Activated T-cell treated with anti-CD3 and anti-CD28 coated beads, Interleukin-2, amount 50 U/mL, for 72 hours (primary cell): ENCODE data around the gene SNRNP48. TPM values are rescaled to one million over a fixed set of nuclear protein-coding genes. Genes with fewer than 3 reads are reported as not detected.

Experiments used
- ATAC-seq, 2 donors: fragments of 150-1000 bp; cut with Tn5 transposase; replicated peaks in 1 of 2; 2 replicates each; pipeline ENCODE4 v1.10.0; 2021; ENCODE audit warnings: moderate library complexity in 2 of 2, mild to moderate bottlenecking in 1 of 2
- DNase-seq, 2 donors: peaks; one replicate each; pipeline ENCODE4 v3.0.0; 2021 to 2022; ENCODE audit warnings: mixed read lengths in 1 of 2
- H3K27ac Mint-ChIP-seq: one replicate; pipeline ENCODE4 v1.8.0; 2022; ENCODE audit warnings: mild to moderate bottlenecking, moderate library complexity, mixed read lengths
- H3K27me3 Mint-ChIP-seq: one replicate; pipeline ENCODE4 v1.8.0; 2022; ENCODE audit warnings: low read depth, mixed read lengths
- H3K36me3 Mint-ChIP-seq, 2 donors: one replicate each; pipeline ENCODE4 v1.8.0; 2022; ENCODE audit warnings: mixed read lengths in 2 of 2, mild to moderate bottlenecking in 1 of 2; ENCODE audit not compliant: insufficient read depth in 2 of 2
- H3K4me1 Mint-ChIP-seq: one replicate; pipeline ENCODE4 v1.8.0; 2022; ENCODE audit warnings: low read depth, mixed read lengths
- H3K4me3 Mint-ChIP-seq, 2 donors: one replicate each; pipeline ENCODE4 v1.8.0; 2022; ENCODE audit warnings: mild to moderate bottlenecking in 2 of 2, mixed read lengths in 2 of 2, moderate library complexity in 2 of 2
- H3K9me3 Mint-ChIP-seq, 2 donors: one replicate each; pipeline ENCODE4 v1.8.0; 2022; ENCODE audit warnings: mixed read lengths in 2 of 2
- total RNA-seq, 2 donors: library from RNA; stranded (reverse); gene quantifications; one replicate each; pipeline ENCODE4 v1.2.3, GENCODE V29; 2022

Gene SNRNP48
- total RNA-seq, 2 donors from 2014 or later = 23.8 to 26.9 TPM

GRCh38 chr6:7566617-7567173 is 23.3 kb upstream of the SNRNP48 start:
- ATAC-seq = no peak
- peaks cover 55% of the 10 kb centered on the region for H3K27me3 Mint-ChIP-seq
- no peaks in the 10 kb centered on the region for H3K4me1 Mint-ChIP-seq
- H3K9me3 Mint-ChIP-seq = no peaks in the 10 kb centered on the region
- DNase-seq = no peak
- no peak overlapping the region for H3K27ac Mint-ChIP-seq
- H3K36me3 Mint-ChIP-seq = no peaks in the 10 kb centered on the region
- H3K4me3 Mint-ChIP-seq = no peak overlapping the region

- ATAC-seq = no peak
- H3K36me3 Mint-ChIP-seq = no peaks in the 10 kb centered on the region
- no peak overlapping the region for H3K27ac Mint-ChIP-seq
- peaks cover 51% of the 10 kb centered on the region for H3K27me3 Mint-ChIP-seq
- no peak overlapping the region for H3K4me3 Mint-ChIP-seq
- no peaks in the 10 kb centered on the region for H3K4me1 Mint-ChIP-seq
- DNase-seq = no peak
- H3K9me3 Mint-ChIP-seq = no peaks in the 10 kb centered on the region
Measured at GRCh38 chr6:7568021-7568420, 22.0 kb upstream of the SNRNP48 start.

- Mint-ChIP-seq H3K27ac (no peak overlapping the region), H3K4me1 (no peaks in the 10 kb centered on the region), H3K9me3 (no peaks in the 10 kb centered on the region), H3K4me3 (no peak overlapping the region), H3K27me3 (peaks cover 51% of the 10 kb centered on the region), H3K36me3 (no peaks in the 10 kb centered on the region)
- no peak for ATAC-seq
- no peak for DNase-seq
Measured at GRCh38 chr6:7569082-7569481, 20.9 kb upstream of the SNRNP48 start.

DNA sequence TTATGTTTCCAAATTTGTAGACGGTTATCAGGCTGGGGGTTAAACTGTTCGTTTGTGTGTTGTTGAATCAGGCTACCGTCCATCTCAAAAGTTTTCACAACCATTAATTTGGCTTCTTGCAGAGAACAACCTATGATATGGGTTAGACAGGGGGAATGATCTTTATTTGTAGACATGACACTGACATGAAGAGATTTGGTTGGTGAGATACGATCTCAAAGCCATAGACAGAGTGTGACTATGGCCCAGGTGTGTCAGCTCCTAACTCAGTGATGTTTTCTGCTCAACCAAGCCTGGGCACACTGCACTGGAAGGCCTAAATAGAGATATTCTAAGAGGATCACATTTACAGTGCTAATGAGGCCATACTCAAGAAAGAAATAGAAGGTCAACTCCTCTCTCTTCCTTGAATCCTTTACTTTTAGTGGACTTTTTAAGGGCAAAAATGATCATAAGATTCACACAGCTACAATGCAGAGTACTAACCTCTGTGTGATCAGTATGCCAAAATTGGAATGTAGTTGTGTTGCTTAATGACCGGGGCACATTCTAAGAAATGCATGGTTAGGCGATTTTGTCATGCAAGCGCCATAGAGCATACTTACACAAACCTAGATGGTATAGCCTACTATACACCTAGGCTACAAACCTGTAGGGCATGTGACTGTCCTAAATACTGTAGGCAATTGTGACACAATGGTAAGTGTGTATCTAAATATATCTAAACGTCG is 17.6 kb upstream of the SNRNP48 start:
- Mint-ChIP-seq H3K4me3 (no peak overlapping the region), H3K36me3 (no peaks in the 10 kb centered on the region), H3K27ac (no peak overlapping the region), H3K27me3 (peaks cover 44% of the 10 kb centered on the region), H3K9me3 (no peaks in the 10 kb centered on the region), H3K4me1 (no peaks in the 10 kb centered on the region)
- DNase-seq (no peak), ATAC-seq (no peak)

GRCh38 chr6:7574500-7574899 is 15.5 kb upstream of the SNRNP48 start:
- no peaks in the 10 kb centered on the region for H3K36me3 Mint-ChIP-seq
- H3K27ac Mint-ChIP-seq = no peak overlapping the region
- ATAC-seq = no peak
- peaks cover 34% of the 10 kb centered on the region for H3K27me3 Mint-ChIP-seq
- no peak overlapping the region for H3K4me3 Mint-ChIP-seq
- no peaks in the 10 kb centered on the region for H3K4me1 Mint-ChIP-seq
- no peak for DNase-seq
- H3K9me3 Mint-ChIP-seq = no peaks in the 10 kb centered on the region

DNA sequence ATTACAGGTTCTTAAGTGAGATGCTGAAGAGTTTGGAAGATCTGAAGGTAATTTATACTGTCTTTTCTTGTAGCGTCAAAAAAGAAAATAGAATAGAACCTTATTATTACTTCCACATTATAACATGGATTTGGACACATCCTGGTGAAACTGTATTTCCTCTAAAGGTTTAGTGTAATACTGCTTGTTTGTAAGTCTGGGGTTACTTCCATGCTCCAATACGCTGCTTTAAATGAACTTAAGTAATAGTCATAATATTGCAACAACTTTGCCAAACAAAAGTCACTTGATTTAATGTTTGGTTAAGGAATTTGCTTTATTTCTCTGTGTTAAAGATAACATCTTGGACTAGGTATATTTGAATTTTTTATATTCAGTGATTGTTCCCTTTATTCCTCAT is 11.5 kb upstream of the SNRNP48 start:
- no peak overlapping the region for H3K4me3 Mint-ChIP-seq
- ATAC-seq (no peak), DNase-seq (no peak)
- no peaks in the 10 kb centered on the region for H3K36me3 Mint-ChIP-seq
- no peaks in the 10 kb centered on the region for H3K4me1 Mint-ChIP-seq
- no peaks in the 10 kb centered on the region for H3K9me3 Mint-ChIP-seq
- H3K27me3 Mint-ChIP-seq = peaks cover 19% of the 10 kb centered on the region
- no peak overlapping the region for H3K27ac Mint-ChIP-seq

- no peak for ATAC-seq
- Mint-ChIP-seq H3K9me3 (no peaks in the 10 kb centered on the region), H3K27me3 (peaks cover 15% of the 10 kb centered on the region), H3K27ac (no peak overlapping the region), H3K36me3 (no peaks in the 10 kb centered on the region), H3K4me1 (no peaks in the 10 kb centered on the region), H3K4me3 (no peak overlapping the region)
- no peak for DNase-seq
Measured at GRCh38 chr6:7578931-7579330, 11.1 kb upstream of the SNRNP48 start.

DNA sequence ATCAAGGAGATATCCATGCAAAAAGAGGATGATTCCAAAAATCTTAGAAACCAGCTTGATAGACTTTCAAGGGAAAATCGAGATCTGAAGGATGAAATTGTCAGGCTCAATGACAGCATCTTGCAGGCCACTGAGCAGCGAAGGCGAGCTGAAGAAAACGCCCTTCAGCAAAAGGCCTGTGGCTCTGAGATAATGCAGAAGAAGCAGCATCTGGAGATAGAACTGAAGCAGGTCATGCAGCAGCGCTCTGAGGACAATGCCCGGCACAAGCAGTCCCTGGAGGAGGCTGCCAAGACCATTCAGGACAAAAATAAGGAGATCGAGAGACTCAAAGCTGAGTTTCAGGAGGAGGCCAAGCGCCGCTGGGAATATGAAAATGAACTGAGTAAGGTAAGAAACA is 10.1 kb upstream of the SNRNP48 start:
- Mint-ChIP-seq H3K36me3 (no peaks in the 10 kb centered on the region), H3K9me3 (no peaks in the 10 kb centered on the region)

DNA sequence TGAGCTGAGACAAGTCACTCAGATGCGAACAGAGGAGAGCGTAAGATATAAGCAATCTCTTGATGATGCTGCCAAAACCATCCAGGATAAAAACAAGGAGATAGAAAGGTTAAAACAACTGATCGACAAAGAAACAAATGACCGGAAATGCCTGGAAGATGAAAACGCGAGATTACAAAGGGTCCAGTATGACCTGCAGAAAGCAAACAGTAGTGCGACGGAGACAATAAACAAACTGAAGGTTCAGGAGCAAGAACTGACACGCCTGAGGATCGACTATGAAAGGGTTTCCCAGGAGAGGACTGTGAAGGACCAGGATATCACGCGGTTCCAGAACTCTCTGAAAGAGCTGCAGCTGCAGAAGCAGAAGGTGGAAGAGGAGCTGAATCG is 9.5 kb upstream of the SNRNP48 start:
- Mint-ChIP-seq H3K27ac (no peak overlapping the region), H3K27me3 (peaks cover 10% of the 10 kb centered on the region), H3K36me3 (no peaks in the 10 kb centered on the region), H3K4me3 (no peak overlapping the region), H3K4me1 (no peaks in the 10 kb centered on the region), H3K9me3 (no peaks in the 10 kb centered on the region)
- ATAC-seq (no peak), DNase-seq (no peak)

More for the DNA sequence above, 10.1 kb upstream of the SNRNP48 start:
- no peak overlapping the region for H3K27ac Mint-ChIP-seq
- H3K4me1 Mint-ChIP-seq = no peaks in the 10 kb centered on the region
- DNase-seq (no peak), ATAC-seq (no peak)
- peaks cover 10% of the 10 kb centered on the region for H3K27me3 Mint-ChIP-seq
- H3K4me3 Mint-ChIP-seq = no peak overlapping the region

DNA sequence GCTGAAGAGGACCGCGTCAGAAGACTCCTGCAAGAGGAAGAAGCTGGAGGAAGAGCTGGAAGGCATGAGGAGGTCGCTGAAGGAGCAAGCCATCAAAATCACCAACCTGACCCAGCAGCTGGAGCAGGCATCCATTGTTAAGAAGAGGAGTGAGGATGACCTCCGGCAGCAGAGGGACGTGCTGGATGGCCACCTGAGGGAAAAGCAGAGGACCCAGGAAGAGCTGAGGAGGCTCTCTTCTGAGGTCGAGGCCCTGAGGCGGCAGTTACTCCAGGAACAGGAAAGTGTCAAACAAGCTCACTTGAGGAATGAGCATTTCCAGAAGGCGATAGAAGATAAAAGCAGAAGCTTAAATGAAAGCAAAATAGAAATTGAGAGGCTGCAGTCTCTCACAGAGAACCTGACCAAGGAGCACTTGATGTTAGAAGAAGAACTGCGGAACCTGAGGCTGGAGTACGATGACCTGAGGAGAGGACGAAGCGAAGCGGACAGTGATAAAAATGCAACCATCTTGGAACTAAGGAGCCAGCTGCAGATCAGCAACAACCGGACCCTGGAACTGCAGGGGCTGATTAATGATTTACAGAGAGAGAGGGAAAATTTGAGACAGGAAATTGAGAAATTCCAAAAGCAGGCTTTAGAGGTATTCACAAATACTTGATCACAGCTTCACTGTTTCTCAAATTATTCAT is 8.9 kb upstream of the SNRNP48 start:
- H3K27me3 Mint-ChIP-seq = peaks cover 10% of the 10 kb centered on the region
- no peaks in the 10 kb centered on the region for H3K4me1 Mint-ChIP-seq
- no peaks in the 10 kb centered on the region for H3K9me3 Mint-ChIP-seq
- no peak overlapping the region for H3K27ac Mint-ChIP-seq
- ATAC-seq (no peak), DNase-seq (no peak)
- no peaks in the 10 kb centered on the region for H3K36me3 Mint-ChIP-seq
- H3K4me3 Mint-ChIP-seq = no peak overlapping the region

DNA sequence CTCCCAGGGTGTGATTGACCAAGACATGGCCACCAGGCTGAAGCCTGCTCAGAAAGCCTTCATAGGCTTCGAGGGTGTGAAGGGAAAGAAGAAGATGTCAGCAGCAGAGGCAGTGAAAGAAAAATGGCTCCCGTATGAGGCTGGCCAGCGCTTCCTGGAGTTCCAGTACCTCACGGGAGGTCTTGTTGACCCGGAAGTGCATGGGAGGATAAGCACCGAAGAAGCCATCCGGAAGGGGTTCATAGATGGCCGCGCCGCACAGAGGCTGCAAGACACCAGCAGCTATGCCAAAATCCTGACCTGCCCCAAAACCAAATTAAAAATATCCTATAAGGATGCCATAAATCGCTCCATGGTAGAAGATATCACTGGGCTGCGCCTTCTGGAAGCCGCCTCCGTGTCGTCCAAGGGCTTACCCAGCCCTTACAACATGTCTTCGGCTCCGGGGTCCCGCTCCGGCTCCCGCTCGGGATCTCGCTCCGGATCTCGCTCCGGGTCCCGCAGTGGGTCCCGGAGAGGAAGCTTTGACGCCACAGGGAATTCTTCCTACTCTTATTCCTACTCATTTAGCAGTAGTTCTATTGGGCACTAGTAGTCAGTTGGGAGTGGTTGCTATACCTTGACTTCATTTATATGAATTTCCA is 4.6 kb upstream of the SNRNP48 start:
- no peak for DNase-seq
- H3K27ac Mint-ChIP-seq = no peak overlapping the region
- peaks cover 2% of the 10 kb centered on the region in 2 donors for H3K36me3 Mint-ChIP-seq
- no peaks in the 10 kb centered on the region for H3K27me3 Mint-ChIP-seq
- H3K4me1 Mint-ChIP-seq = peaks cover 17% of the 10 kb centered on the region
- ATAC-seq = no peak
- H3K9me3 Mint-ChIP-seq = no peaks in the 10 kb centered on the region
- no peak overlapping the region for H3K4me3 Mint-ChIP-seq

DNA sequence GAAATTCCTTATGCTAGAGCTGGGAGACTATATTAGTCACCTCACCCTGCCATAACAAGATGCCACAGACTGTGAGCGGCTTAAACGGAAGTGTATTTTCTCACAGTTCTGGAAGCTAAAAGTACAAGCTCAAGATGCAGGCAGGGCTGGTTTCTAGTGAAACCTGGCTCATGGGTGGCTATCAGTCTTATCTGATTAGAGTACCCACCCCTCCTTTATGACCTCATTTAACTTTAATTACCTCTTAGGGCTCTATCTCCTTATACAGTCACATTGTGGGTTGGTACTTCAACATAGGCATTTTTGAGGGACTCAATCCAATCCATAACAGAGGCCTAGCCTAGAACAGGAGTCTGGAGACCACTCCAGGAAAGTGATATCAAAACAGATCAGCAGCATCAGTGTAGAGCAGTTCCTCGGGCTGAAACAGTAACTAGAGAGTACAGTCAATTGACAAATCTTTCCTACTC is 2.3 kb upstream of the SNRNP48 start:
- ATAC-seq (no peak), DNase-seq (no peak)
- H3K27ac Mint-ChIP-seq = no peak overlapping the region
- no peaks in the 10 kb centered on the region for H3K27me3 Mint-ChIP-seq
- peaks cover 2% of the 10 kb centered on the region in 2 donors for H3K36me3 Mint-ChIP-seq
- H3K4me3 Mint-ChIP-seq = no peak overlapping the region
- peaks cover 40% of the 10 kb centered on the region for H3K4me1 Mint-ChIP-seq
- no peaks in the 10 kb centered on the region for H3K9me3 Mint-ChIP-seq

DNA sequence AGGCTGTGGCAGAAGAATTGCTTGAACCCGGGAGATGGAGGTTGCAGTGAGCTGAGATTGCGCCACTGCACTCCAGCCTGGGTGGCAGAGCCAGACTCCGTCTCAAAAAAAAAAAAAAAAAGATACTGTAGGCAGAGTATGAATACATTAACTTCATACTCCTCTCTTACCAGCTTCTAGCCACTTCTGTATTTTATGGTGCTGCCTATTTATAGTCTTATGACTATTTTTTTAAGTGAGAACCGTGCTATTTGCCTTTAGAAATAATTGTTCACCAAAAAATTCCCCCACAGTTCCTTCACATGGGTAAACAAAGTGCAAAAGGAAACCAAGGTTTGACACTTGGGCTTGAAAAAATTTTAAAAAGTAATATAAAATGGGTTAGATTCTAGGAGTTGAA is 1.5 kb upstream of the SNRNP48 start:
- peaks cover 48% of the 10 kb centered on the region for H3K4me1 Mint-ChIP-seq
- DNase-seq = no peak
- no peaks in the 10 kb centered on the region for H3K9me3 Mint-ChIP-seq
- H3K27ac Mint-ChIP-seq = no peak overlapping the region
- no peaks in the 10 kb centered on the region for H3K27me3 Mint-ChIP-seq
- no peak for ATAC-seq
- H3K36me3 Mint-ChIP-seq = peaks cover 3 to 7% of the 10 kb centered on the region in 2 donors
- H3K4me3 Mint-ChIP-seq = no peak overlapping the region
